Measurements from ENCODE around the gene MAJIN. TPM values are rescaled to one million over a fixed set of nuclear protein-coding genes. Genes with fewer than 3 reads are reported as not detected.

Gene MAJIN
- total and polyA plus RNA-seq, 4 donors, result 0.09 to 0.31 TPM; not detected in 2

DNA sequence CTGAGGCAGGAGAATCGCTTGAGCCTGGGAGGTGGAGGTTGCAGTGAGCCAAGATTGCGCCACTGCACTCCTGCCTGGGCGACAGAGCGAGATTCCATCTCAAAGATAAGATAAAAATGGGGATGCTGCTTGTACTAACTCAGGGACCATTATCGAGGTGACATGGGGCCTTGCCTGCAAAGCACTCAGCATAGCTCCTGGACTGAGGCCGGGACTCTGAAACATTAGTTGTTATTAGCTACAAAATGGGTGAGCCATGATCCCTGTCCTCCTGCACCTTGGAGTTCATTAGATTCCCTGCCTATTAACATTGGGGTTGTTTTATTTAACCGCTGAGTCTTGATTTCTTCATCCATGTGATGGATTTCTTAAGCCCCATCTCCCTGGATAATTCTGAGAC, 42.3 kb downstream of the MAJIN start:
- Histone ChIP-seq H3K27ac (ENCODE audit: low read depth in 1 of 2, low read length in 2 of 2) (no peak overlapping the region), H3K27me3 (ENCODE audit: control insufficient read depth in 4 of 4, insufficient read depth in 4 of 4, low read length in 3 of 4) (no peaks in the 10 kb centered on the region), H3K4me1 (ENCODE audit: control insufficient read depth in 4 of 4, insufficient read depth in 4 of 4, low read length in 3 of 4) (peaks cover 0 to 10% (median 6%) of the 10 kb centered on the region in 4 donors), H3K4me3 (ENCODE audit: low read depth in 1 of 3, low read length in 3 of 3) (no peak overlapping the region), H3K9me3 (ENCODE audit: control insufficient read depth in 4 of 4, low read length in 3 of 4) (no peaks in the 10 kb centered on the region), H3K9ac (ENCODE audit: low read depth in 1 of 2, low read length in 2 of 2) (no peak overlapping the region), H3K36me3 (ENCODE audit: control insufficient read depth in 4 of 4, insufficient read depth in 3 of 4, low read depth in 1 of 4, low read length in 3 of 4) (peaks cover 5 to 47% (median 20%) of the 10 kb centered on the region in 4 donors)
- 95% methylated on average over 7 of the region's 7 CpGs for WGBS
- no peak for DNase-seq (ENCODE audit: low spot score)
- TF ChIP-seq YY1 (IDR thresholded peaks at IDR 0.05), result no peak
- no peak for TF ChIP-seq SP1 (IDR thresholded peaks at IDR 0.05)
- TF ChIP-seq HNF4G (IDR thresholded peaks at IDR 0.05), result no peak
- TF ChIP-seq, protein P1, sequence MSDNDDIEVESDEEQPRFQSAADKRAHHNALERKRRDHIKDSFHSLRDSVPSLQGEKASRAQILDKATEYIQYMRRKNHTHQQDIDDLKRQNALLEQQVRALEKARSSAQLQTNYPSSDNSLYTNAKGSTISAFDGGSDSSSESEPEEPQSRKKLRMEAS (IDR thresholded peaks at IDR 0.05), result no peak
- no peak for TF ChIP-seq HNF4A (conservative IDR thresholded peaks at IDR 0.05)
- TF ChIP-seq JUND (IDR thresholded peaks at IDR 0.05), result no peak

- H3K27ac ChIP-seq (ENCODE audit: low read depth in 1 of 2, low read length in 2 of 2), result no peak overlapping the region
- H3K4me3 ChIP-seq (ENCODE audit: low read depth in 1 of 3, low read length in 3 of 3), result no peak overlapping the region
- no peaks in the 10 kb centered on the region for H3K27me3 ChIP-seq (ENCODE audit: control insufficient read depth in 4 of 4, insufficient read depth in 4 of 4, low read length in 3 of 4)
- TF ChIP-seq FOXA1 (IDR thresholded peaks at IDR 0.05) (no peak), CTCF (IDR thresholded peaks at IDR 0.05; ENCODE audit: low read depth, low read length, missing input control) (no peak), RXRA (IDR thresholded peaks at IDR 0.05) (no peak), FOXA2 (IDR thresholded peaks at IDR 0.05) (no peak), TAF1 (conservative IDR thresholded peaks at IDR 0.05) (no peak), EGR1 (IDR thresholded peaks at IDR 0.05; ENCODE audit: low read depth in 2 of 2) (no peak), HNF4A (conservative IDR thresholded peaks at IDR 0.05) (no peak), HNF4G (IDR thresholded peaks at IDR 0.05) (no peak)
- TF ChIP-seq, protein P2, sequence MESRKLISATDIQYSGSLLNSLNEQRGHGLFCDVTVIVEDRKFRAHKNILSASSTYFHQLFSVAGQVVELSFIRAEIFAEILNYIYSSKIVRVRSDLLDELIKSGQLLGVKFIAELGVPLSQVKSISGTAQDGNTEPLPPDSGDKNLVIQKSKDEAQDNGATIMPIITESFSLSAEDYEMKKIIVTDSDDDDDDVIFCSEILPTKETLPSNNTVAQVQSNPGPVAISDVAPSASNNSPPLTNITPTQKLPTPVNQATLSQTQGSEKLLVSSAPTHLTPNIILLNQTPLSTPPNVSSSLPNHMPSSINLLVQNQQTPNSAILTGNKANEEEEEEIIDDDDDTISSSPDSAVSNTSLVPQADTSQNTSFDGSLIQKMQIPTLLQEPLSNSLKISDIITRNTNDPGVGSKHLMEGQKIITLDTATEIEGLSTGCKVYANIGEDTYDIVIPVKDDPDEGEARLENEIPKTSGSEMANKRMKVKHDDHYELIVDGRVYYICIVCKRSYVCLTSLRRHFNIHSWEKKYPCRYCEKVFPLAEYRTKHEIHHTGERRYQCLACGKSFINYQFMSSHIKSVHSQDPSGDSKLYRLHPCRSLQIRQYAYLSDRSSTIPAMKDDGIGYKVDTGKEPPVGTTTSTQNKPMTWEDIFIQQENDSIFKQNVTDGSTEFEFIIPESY (IDR thresholded peaks at IDR 0.05), result no peak
- TF ChIP-seq, protein P3, sequence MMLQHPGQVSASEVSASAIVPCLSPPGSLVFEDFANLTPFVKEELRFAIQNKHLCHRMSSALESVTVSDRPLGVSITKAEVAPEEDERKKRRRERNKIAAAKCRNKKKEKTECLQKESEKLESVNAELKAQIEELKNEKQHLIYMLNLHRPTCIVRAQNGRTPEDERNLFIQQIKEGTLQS (IDR thresholded peaks at IDR 0.05), result no peak
- peaks cover 0 to 13% (median 6%) of the 10 kb centered on the region in 4 donors for H3K4me1 ChIP-seq (ENCODE audit: control insufficient read depth in 4 of 4, insufficient read depth in 4 of 4, low read length in 3 of 4)
- no peak for DNase-seq (ENCODE audit: low spot score)
- 93% methylated on average over 2 of the region's 2 CpGs for WGBS
- peaks cover 5 to 44% (median 20%) of the 10 kb centered on the region in 4 donors for H3K36me3 ChIP-seq (ENCODE audit: control insufficient read depth in 4 of 4, insufficient read depth in 3 of 4, low read depth in 1 of 4, low read length in 3 of 4)
- H3K9ac ChIP-seq (ENCODE audit: low read depth in 1 of 2, low read length in 2 of 2), result no peak overlapping the region
- H3K9me3 ChIP-seq (ENCODE audit: control insufficient read depth in 4 of 4, low read length in 3 of 4), result no peaks in the 10 kb centered on the region
Measured at GRCh38 chr11:64928957-64929356, 43.0 kb downstream of the MAJIN start.

DNA sequence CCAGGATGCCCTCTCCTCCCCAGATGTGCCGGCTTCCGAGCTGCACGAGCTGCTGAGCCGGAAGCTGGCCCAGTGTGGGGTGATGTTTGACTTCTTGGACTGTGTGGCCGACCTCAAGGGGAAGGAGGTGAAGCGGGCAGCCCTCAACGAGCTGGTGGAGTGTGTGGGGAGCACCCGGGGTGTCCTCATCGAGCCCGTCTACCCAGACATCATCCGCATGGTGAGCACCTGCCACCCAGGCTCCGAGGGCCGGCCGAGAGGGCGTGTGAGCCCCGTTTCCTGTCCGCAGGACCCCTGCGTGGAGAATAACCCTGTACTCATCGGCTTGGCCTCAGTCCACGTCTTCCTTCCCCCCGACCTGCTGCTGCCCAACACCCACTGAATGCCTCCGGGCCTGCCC, 45.2 kb downstream of the MAJIN start:
- H3K9ac ChIP-seq (ENCODE audit: low read depth in 1 of 2, low read length in 2 of 2), result no peak overlapping the region
- WGBS, result 87% methylated on average over 22 of the region's 22 CpGs
- no peak overlapping the region for H3K4me3 ChIP-seq (ENCODE audit: low read depth in 1 of 3, low read length in 3 of 3)
- H3K27ac ChIP-seq (ENCODE audit: low read depth in 1 of 2, low read length in 2 of 2), result no peak overlapping the region
- no peaks in the 10 kb centered on the region for H3K9me3 ChIP-seq (ENCODE audit: control insufficient read depth in 4 of 4, low read length in 3 of 4)
- H3K27me3 ChIP-seq (ENCODE audit: control insufficient read depth in 4 of 4, insufficient read depth in 4 of 4, low read length in 3 of 4), result no peaks in the 10 kb centered on the region
- no peak for DNase-seq (ENCODE audit: low spot score)
- peaks cover 1 to 17% (median 8%) of the 10 kb centered on the region in 4 donors for H3K4me1 ChIP-seq (ENCODE audit: control insufficient read depth in 4 of 4, insufficient read depth in 4 of 4, low read length in 3 of 4)
- peaks cover 5 to 25% (median 14%) of the 10 kb centered on the region in 4 donors for H3K36me3 ChIP-seq (ENCODE audit: control insufficient read depth in 4 of 4, insufficient read depth in 3 of 4, low read depth in 1 of 4, low read length in 3 of 4)
- TF ChIP-seq, protein P1 (IDR thresholded peaks at IDR 0.05), result no peak
- TF ChIP-seq, protein P3 (IDR thresholded peaks at IDR 0.05), result no peak
- TF ChIP-seq EGR1 (IDR thresholded peaks at IDR 0.05; ENCODE audit: low read depth in 2 of 2), result no peak
- no peak for TF ChIP-seq TAF1 (conservative IDR thresholded peaks at IDR 0.05)
- TF ChIP-seq RAD21 (IDR thresholded peaks at IDR 0.05), result no peak
- no peak for TF ChIP-seq NR2F2 (IDR thresholded peaks at IDR 0.05)
- no peak for TF ChIP-seq GABPA (IDR thresholded peaks at IDR 0.05 in 1 of 2, conservative IDR thresholded peaks at IDR 0.05 in 1 of 2)
- TF ChIP-seq HNF4G (IDR thresholded peaks at IDR 0.05), result no peak
- no peak for TF ChIP-seq JUND (IDR thresholded peaks at IDR 0.05)
- TF ChIP-seq FOXA2 (IDR thresholded peaks at IDR 0.05), result no peak
- TF ChIP-seq SP1 (IDR thresholded peaks at IDR 0.05), result no peak
- TF ChIP-seq HNF4A (conservative IDR thresholded peaks at IDR 0.05), result no peak
- no peak for TF ChIP-seq CTCF (IDR thresholded peaks at IDR 0.05; ENCODE audit: low read depth, low read length, missing input control)
- TF ChIP-seq FOXA1 (IDR thresholded peaks at IDR 0.05), result no peak
- no peak for TF ChIP-seq RXRA (IDR thresholded peaks at IDR 0.05)

Data from liver (tissue), 9 donors.